Cardiac fibroblast (primary cell): ENCODE results near the gene SELPLG.
"Not testable (repeated sequence)": the region's sequence is repeated elsewhere in the genome, so short reads cannot be mapped to it uniquely, and the experiment has no call there.

ENCODE experiments used
- DNase-seq, 2 donors: peaks; one replicate each; pipeline versions ENCODE4 v3.0.0 to v3.0.0-alpha.2; 2010; ENCODE audit warnings: low read depth in 2 of 2
- H3K4me3 ChIP-seq, 2 donors: replicated peaks in 1 of 2; 1 replicate in 1 of 2; 2 replicates in 1 of 2; pipeline ENCODE4 v1.5.1; 2011; ENCODE audit warnings: low read depth in 2 of 2, low read length in 2 of 2, mild to moderate bottlenecking in 2 of 2, moderate library complexity in 1 of 2
- CTCF ChIP-seq: IDR thresholded peaks from one replicate; pipeline ENCODE4 v1.5.1; 2011; ENCODE audit warnings: low read depth, mild to moderate bottlenecking, low read length, inconsistent platforms

The SELPLG gene

GRCh38 chr12:108622421-108622820 is 11.3 kb downstream of the SELPLG start:
- DNase-seq, result peak; percentile 85 to 88
- TF ChIP-seq CTCF, result no peak
- H3K4me3 ChIP-seq, result no peak overlapping the region

- TF ChIP-seq CTCF, result no peak
- DNase-seq, result no peak
- no peak overlapping the region for H3K4me3 ChIP-seq
Measured at GRCh38 chr12:108621161-108621560, 12.5 kb downstream of the SELPLG start.

- no peak for TF ChIP-seq CTCF
- H3K4me3 ChIP-seq, result no peak overlapping the region
- DNase-seq, result peak; percentile 77 to 92
Measured at GRCh38 chr12:108620236-108620879, 13.3 kb downstream of the SELPLG start.

- no peak for DNase-seq
- no peak for TF ChIP-seq CTCF
Measured at GRCh38 chr12:108619369-108620160, 14.1 kb downstream of the SELPLG start.

GRCh38 chr12:108618953-108619274 is 14.8 kb downstream of the SELPLG start:
- not testable (repeated sequence) for H3K4me3 ChIP-seq, DNase-seq

More at GRCh38 chr12:108619369-108620160, 14.1 kb downstream of the SELPLG start:
- H3K4me3 ChIP-seq, result no peak overlapping the region

GRCh38 chr12:108618079-108618952 is 15.4 kb downstream of the SELPLG start:
- TF ChIP-seq CTCF, result peak; percentile 94
- H3K4me3 ChIP-seq, result no peak overlapping the region
- peak; percentile 89 to 91 for DNase-seq
